ENCODE data around the gene HMGXB3. TPM values are rescaled to one million over a fixed set of nuclear protein-coding genes. Genes with fewer than 3 reads are reported as not detected.

The HMGXB3 gene
- total RNA-seq, 1 experiment from 2014 or later: 38.0 TPM

GRCh38 chr5:150064681-150065220, 64.2 kb downstream of the HMGXB3 start:
- H3K4me3 ChIP-seq: no peak overlapping the region
- H3K36me3 ChIP-seq (ENCODE audit: low read depth): no peaks in the 10 kb centered on the region
- BruUV-seq (replicated peaks): no TSS peak
- peaks cover 6% of the 10 kb centered on the region; the same call in 1 of the 2 replicates for H3K4me1 ChIP-seq (replicated peaks; ENCODE audit: insufficient read depth)
- no peak overlapping the region for H2AFZ ChIP-seq
- H3K79me2 ChIP-seq (ENCODE audit: low read depth): no peaks in the 10 kb centered on the region
- H3K9me3 ChIP-seq (ENCODE audit: insufficient read depth, low read depth): no peaks in the 10 kb centered on the region
- intact Hi-C loops (cut with micrococcal nuclease; ENCODE audit: unreplicated experiment): no loop called here
- H4K20me1 ChIP-seq (ENCODE audit: insufficient read depth): no peaks in the 10 kb centered on the region
- no peak overlapping the region for H3K27ac ChIP-seq
- DNase-seq: no peak
- no peaks in the 10 kb centered on the region for H3K9me2 ChIP-seq (ENCODE audit: insufficient read depth)
- H3K4me2 ChIP-seq: no peak overlapping the region
- no peaks in the 10 kb centered on the region for H3K27me3 ChIP-seq (ENCODE audit: insufficient read depth, low read depth)
- CTCF ChIA-PET: no interaction called here
- TF ChIP-seq EZH2 (IDR thresholded peaks at IDR 0.05; ENCODE audit: low read depth): no peak
- TF ChIP-seq CTCF (conservative IDR thresholded peaks at IDR 0.05): no peak
- no peaks in the 10 kb centered on the region for H3F3A ChIP-seq (ENCODE audit: insufficient read depth, low read depth)
- POLR2A ChIA-PET (ENCODE audit: unreplicated experiment): no interaction called here

- peak in 1 of 2 experiments; percentile 25 for DNase-seq
- no peaks in the 10 kb centered on the region for H3F3A ChIP-seq (ENCODE audit: insufficient read depth, low read depth)
- intact Hi-C loops (cut with micrococcal nuclease; ENCODE audit: unreplicated experiment): no loop called here
- H2AFZ ChIP-seq: no peak overlapping the region
- H3K27ac ChIP-seq: no peak overlapping the region
- peaks cover 6% of the 10 kb centered on the region; the same call in 1 of the 2 replicates for H3K4me1 ChIP-seq (replicated peaks; ENCODE audit: insufficient read depth)
- H3K27me3 ChIP-seq (ENCODE audit: insufficient read depth, low read depth): no peaks in the 10 kb centered on the region
- no peaks in the 10 kb centered on the region for H3K9me3 ChIP-seq (ENCODE audit: insufficient read depth, low read depth)
- H3K36me3 ChIP-seq (ENCODE audit: low read depth): no peaks in the 10 kb centered on the region
- no peak for TF ChIP-seq EZH2 (IDR thresholded peaks at IDR 0.05; ENCODE audit: low read depth)
- TF ChIP-seq CTCF (conservative IDR thresholded peaks at IDR 0.05): no peak
- H3K4me3 ChIP-seq: no peak overlapping the region
- no peak overlapping the region for H3K4me2 ChIP-seq
- POLR2A ChIA-PET (ENCODE audit: unreplicated experiment): no interaction called here
- no TSS peak for BruUV-seq (replicated peaks)
- H3K79me2 ChIP-seq (ENCODE audit: low read depth): no peaks in the 10 kb centered on the region
- no peaks in the 10 kb centered on the region for H4K20me1 ChIP-seq (ENCODE audit: insufficient read depth)
- no peaks in the 10 kb centered on the region for H3K9me2 ChIP-seq (ENCODE audit: insufficient read depth)
- CTCF ChIA-PET: no interaction called here
Observed at GRCh38 chr5:150065346-150065745, 64.8 kb downstream of the HMGXB3 start.

- H3K4me2 ChIP-seq: no peak overlapping the region
- no peaks in the 10 kb centered on the region for H3K9me2 ChIP-seq (ENCODE audit: insufficient read depth)
- no peak overlapping the region for H2AFZ ChIP-seq
- no peak for DNase-seq
- TF ChIP-seq EZH2 (IDR thresholded peaks at IDR 0.05; ENCODE audit: low read depth) (no peak), CTCF (conservative IDR thresholded peaks at IDR 0.05) (no peak)
- peaks cover 6% of the 10 kb centered on the region; the same call in 1 of the 2 replicates for H3K4me1 ChIP-seq (replicated peaks; ENCODE audit: insufficient read depth)
- intact Hi-C loops (cut with micrococcal nuclease; ENCODE audit: unreplicated experiment): no loop called here
- no peaks in the 10 kb centered on the region for H3K79me2 ChIP-seq (ENCODE audit: low read depth)
- H3F3A ChIP-seq (ENCODE audit: insufficient read depth, low read depth): no peaks in the 10 kb centered on the region
- no peak overlapping the region for H3K27ac ChIP-seq
- no TSS peak for BruUV-seq (replicated peaks)
- CTCF ChIA-PET: no interaction called here
- POLR2A ChIA-PET (ENCODE audit: unreplicated experiment): no interaction called here
- no peaks in the 10 kb centered on the region for H3K9me3 ChIP-seq (ENCODE audit: insufficient read depth, low read depth)
- H3K27me3 ChIP-seq (ENCODE audit: insufficient read depth, low read depth): no peaks in the 10 kb centered on the region
- H3K4me3 ChIP-seq: no peak overlapping the region
- H3K36me3 ChIP-seq (ENCODE audit: low read depth): no peaks in the 10 kb centered on the region
- no peaks in the 10 kb centered on the region for H4K20me1 ChIP-seq (ENCODE audit: insufficient read depth)
Observed at GRCh38 chr5:150065886-150066285, 65.3 kb downstream of the HMGXB3 start.

Measured in PC-9 (cell line).